Caco-2 (cell line): Measurements from ENCODE around the gene GIN1. TPM values are rescaled to one million over a fixed set of nuclear protein-coding genes. Genes with fewer than 3 reads are reported as not detected.

Source experiments
- BruUV-seq: library from RNA; stranded (reverse); fragments of 400-500 nt; replicated peaks from 2 replicates; lab custom pipeline; 2021; lab: Mats Ljungman, UMichigan
- CTCF ChIA-PET: fragments of 300-600 bp; sonication (Branson Sonifier 250); formaldehyde crosslinking; loops from one replicate; lab custom pipeline; 2022; ENCODE audit warnings: antibody characterized with exemption; lab: Charles Lee
- POLR2A ChIA-PET: fragments of 300-600 bp; sonication (Branson Sonifier 250); formaldehyde crosslinking; loops from one replicate; lab custom pipeline; 2022; ENCODE audit warnings: antibody characterized with exemption; lab: Charles Lee
- DNase-seq, 2 experiments: peaks; one replicate each; pipeline versions ENCODE4 v3.0.0 to v3.0.0-alpha.2; 2020 to 2022
- H3K27me3 ChIP-seq: replicated peaks from 2 replicates; pipeline ENCODE4 v1.6.0; 2011; ENCODE audit warnings: low read length; ENCODE audit not compliant: control insufficient read depth, insufficient read depth
- H3K36me3 ChIP-seq: 2 replicates; pipeline ENCODE4 v1.5.1; 2011; ENCODE audit warnings: low read length; ENCODE audit not compliant: control insufficient read depth, insufficient read depth
- H3K4me1 ChIP-seq: fragments of 250-450 bp; sonication (Bioruptor Pico); 2 replicates; pipeline ENCODE4 v1.5.1; 2020; ENCODE audit warnings: mild to moderate bottlenecking
- H3K4me3 ChIP-seq: 2 replicates; pipeline ENCODE4 v1.5.1; 2011; ENCODE audit warnings: low read depth, mild to moderate bottlenecking, control low read depth, low read length
- H3K9me3 ChIP-seq: fragments of 250-450 bp; sonication (Bioruptor Pico); 2 replicates; pipeline ENCODE4 v1.5.1; 2020; ENCODE audit warnings: mild to moderate bottlenecking, moderate library complexity
- H3K27ac Mint-ChIP-seq: one replicate; pipeline ENCODE4 v1.8.0; 2022; ENCODE audit warnings: mixed read lengths; ENCODE audit not compliant: unreplicated experiment
- H3K27me3 Mint-ChIP-seq: one replicate; pipeline ENCODE4 v1.8.0; 2022; ENCODE audit warnings: mixed read lengths; ENCODE audit not compliant: insufficient read depth, unreplicated experiment
- H3K36me3 Mint-ChIP-seq: one replicate; pipeline ENCODE4 v1.8.0; 2022; ENCODE audit warnings: mild to moderate bottlenecking, mixed read lengths; ENCODE audit not compliant: insufficient read depth, unreplicated experiment
- H3K4me1 Mint-ChIP-seq: one replicate; pipeline ENCODE4 v1.8.0; 2022; ENCODE audit warnings: low read depth, mixed read lengths; ENCODE audit not compliant: unreplicated experiment
- H3K4me3 Mint-ChIP-seq: one replicate; pipeline ENCODE4 v1.8.0; 2022; ENCODE audit warnings: mild to moderate bottlenecking, moderate library complexity, mixed read lengths; ENCODE audit not compliant: unreplicated experiment
- H3K9me3 Mint-ChIP-seq: one replicate; pipeline ENCODE4 v1.8.0; 2022; ENCODE audit warnings: mixed read lengths; ENCODE audit not compliant: unreplicated experiment
- intact Hi-C: fragments of 100-400 bp; cut with micrococcal nuclease; formaldehyde crosslinking; loops from one replicate; pipeline ENCODE4 v1.10.0; 2022; ENCODE audit not compliant: unreplicated experiment
- total RNA-seq: library from RNA; stranded (reverse); gene quantifications from 2 replicates; pipeline ENCODE4 v1.2.3, GENCODE V29; 2022
- TF ChIP-seq, protein P1 (sequence below), 2 experiments: fragments of 200-600 bp in 1 of 2; IDR thresholded peaks; 1 replicate in 1 of 2; 2 replicates in 1 of 2; pipeline versions ENCODE4 v1.5.1 to v1.8.0; 2011 to 2022; ENCODE audit warnings: antibody characterized with exemption in 1 of 2, control low read depth in 1 of 2, inconsistent platforms in 1 of 2, low read depth in 1 of 2, low read length in 1 of 2, mild to moderate bottlenecking in 1 of 2, moderate library complexity in 1 of 2; ENCODE audit not compliant: insufficient read depth in 1 of 2, severe bottlenecking in 1 of 2, unreplicated experiment in 1 of 2

GIN1 gene
- total RNA-seq, 1 experiment from 2014 or later = 7.0 TPM

GRCh38 chr5:103102234-103102633 lies 17.7 kb downstream of the GIN1 start:
- no peaks in the 10 kb centered on the region for H3K27me3 Mint-ChIP-seq
- Histone ChIP-seq H3K4me1 (no peaks in the 10 kb centered on the region), H3K36me3 (no peaks in the 10 kb centered on the region), H3K27me3 (no peaks in the 10 kb centered on the region), H3K9me3 (no peaks in the 10 kb centered on the region), H3K4me3 (no peak overlapping the region)
- TF ChIP-seq, protein P1, sequence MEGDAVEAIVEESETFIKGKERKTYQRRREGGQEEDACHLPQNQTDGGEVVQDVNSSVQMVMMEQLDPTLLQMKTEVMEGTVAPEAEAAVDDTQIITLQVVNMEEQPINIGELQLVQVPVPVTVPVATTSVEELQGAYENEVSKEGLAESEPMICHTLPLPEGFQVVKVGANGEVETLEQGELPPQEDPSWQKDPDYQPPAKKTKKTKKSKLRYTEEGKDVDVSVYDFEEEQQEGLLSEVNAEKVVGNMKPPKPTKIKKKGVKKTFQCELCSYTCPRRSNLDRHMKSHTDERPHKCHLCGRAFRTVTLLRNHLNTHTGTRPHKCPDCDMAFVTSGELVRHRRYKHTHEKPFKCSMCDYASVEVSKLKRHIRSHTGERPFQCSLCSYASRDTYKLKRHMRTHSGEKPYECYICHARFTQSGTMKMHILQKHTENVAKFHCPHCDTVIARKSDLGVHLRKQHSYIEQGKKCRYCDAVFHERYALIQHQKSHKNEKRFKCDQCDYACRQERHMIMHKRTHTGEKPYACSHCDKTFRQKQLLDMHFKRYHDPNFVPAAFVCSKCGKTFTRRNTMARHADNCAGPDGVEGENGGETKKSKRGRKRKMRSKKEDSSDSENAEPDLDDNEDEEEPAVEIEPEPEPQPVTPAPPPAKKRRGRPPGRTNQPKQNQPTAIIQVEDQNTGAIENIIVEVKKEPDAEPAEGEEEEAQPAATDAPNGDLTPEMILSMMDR (IDR thresholded peaks at IDR 0.05; ENCODE audit: insufficient read depth in 1 of 2, low read depth in 1 of 2, low read length in 1 of 2, severe bottlenecking in 1 of 2, unreplicated experiment in 1 of 2) = no peak
- BruUV-seq = no TSS peak
- DNase-seq = no peak
- no peak overlapping the region for H3K27ac Mint-ChIP-seq
- no peaks in the 10 kb centered on the region for H3K4me1 Mint-ChIP-seq
- intact Hi-C loops = no loop called here
- POLR2A ChIA-PET = no interaction called here
- CTCF ChIA-PET = no interaction called here
- no peak overlapping the region for H3K4me3 Mint-ChIP-seq
- H3K36me3 Mint-ChIP-seq = no peaks in the 10 kb centered on the region
- H3K9me3 Mint-ChIP-seq = no peaks in the 10 kb centered on the region

DNA sequence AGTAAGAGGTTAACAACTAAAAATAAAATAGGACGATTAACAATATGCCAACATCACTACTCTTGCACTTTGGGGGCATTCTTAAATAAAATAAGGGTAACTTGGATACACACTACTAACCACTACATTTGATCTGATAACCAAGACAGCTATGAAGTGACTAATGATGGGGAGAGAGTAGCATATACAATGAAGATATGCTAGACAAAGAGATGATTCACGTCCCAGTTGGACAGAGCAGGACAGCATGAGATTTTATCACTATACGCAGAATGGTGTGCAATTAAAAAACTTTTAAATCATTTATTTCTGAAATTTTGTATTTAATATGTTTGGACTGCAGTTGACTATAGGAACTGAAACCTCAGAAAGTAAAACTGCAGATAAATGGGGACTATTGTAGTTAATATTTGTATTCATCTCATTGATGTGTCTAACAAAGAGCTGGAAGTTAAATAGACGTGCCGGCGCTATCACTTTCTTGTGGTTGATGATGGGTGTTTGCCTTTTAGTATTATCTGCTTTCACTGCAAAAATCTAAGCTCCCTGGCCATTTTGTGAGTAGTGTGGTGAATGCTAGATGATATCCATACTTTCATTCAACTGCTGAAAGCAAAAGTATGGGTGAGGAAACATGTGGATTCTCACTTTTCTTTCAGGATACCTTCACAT lies 18.7 kb downstream of the GIN1 start:
- intact Hi-C loops = no loop called here
- H3K36me3 ChIP-seq = no peaks in the 10 kb centered on the region
- TF ChIP-seq, protein P1 (IDR thresholded peaks at IDR 0.05; ENCODE audit: insufficient read depth in 1 of 2, low read depth in 1 of 2, low read length in 1 of 2, severe bottlenecking in 1 of 2, unreplicated experiment in 1 of 2) = no peak

DNA sequence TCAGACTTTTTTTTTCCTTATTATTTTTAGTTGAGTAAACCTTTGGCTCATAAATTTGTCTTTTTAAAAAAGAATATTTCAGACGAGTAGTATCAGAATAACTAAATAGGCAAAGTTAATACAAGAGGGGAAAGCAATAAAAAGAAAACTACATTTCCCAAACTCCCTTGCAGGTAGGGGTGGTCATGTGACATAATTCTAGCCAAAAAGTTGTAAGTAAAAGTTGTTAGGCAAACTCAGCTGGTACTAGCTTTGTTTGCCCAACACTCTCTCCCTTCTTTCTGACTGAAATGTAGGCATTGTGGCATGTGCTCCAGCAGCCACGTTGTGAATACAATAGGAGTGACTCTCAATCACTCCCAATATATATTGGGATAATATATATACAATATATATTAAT lies 20.9 kb downstream of the GIN1 start:
- DNase-seq = no peak
- POLR2A ChIA-PET = no interaction called here

More for the DNA sequence above, 18.7 kb downstream of the GIN1 start:
- CTCF ChIA-PET = no interaction called here
- Mint-ChIP-seq H3K27me3 (no peaks in the 10 kb centered on the region), H3K4me3 (no peak overlapping the region), H3K27ac (no peak overlapping the region), H3K9me3 (no peaks in the 10 kb centered on the region), H3K4me1 (no peaks in the 10 kb centered on the region), H3K36me3 (no peaks in the 10 kb centered on the region)
- Histone ChIP-seq H3K4me3 (no peak overlapping the region), H3K27me3 (no peaks in the 10 kb centered on the region), H3K9me3 (no peaks in the 10 kb centered on the region), H3K4me1 (no peaks in the 10 kb centered on the region)
- BruUV-seq = no TSS peak
- no peak for DNase-seq
- POLR2A ChIA-PET = no interaction called here

More for the DNA sequence above, 20.9 kb downstream of the GIN1 start:
- Mint-ChIP-seq H3K27me3 (no peaks in the 10 kb centered on the region), H3K27ac (no peak overlapping the region), H3K36me3 (no peaks in the 10 kb centered on the region), H3K9me3 (no peaks in the 10 kb centered on the region), H3K4me3 (no peak overlapping the region), H3K4me1 (peaks cover 6% of the 10 kb centered on the region)
- no peaks in the 10 kb centered on the region for H3K4me1 ChIP-seq
- intact Hi-C loops = loop anchor here (1.0 kb wide), 1 partner anchor 21 kb away; the partner anchor contains the start of genes GIN1 and PPIP5K2
- TF ChIP-seq, protein P1 (IDR thresholded peaks at IDR 0.05; ENCODE audit: insufficient read depth in 1 of 2, low read depth in 1 of 2, low read length in 1 of 2, severe bottlenecking in 1 of 2, unreplicated experiment in 1 of 2) = no peak
- CTCF ChIA-PET = no interaction called here
- no peaks in the 10 kb centered on the region for H3K9me3 ChIP-seq
- H3K4me3 ChIP-seq = no peak overlapping the region
- no TSS peak for BruUV-seq
- H3K27me3 ChIP-seq = no peaks in the 10 kb centered on the region
- no peaks in the 10 kb centered on the region for H3K36me3 ChIP-seq
